Right lobe of liver (tissue), 6 donors: ENCODE data around the gene KCTD12. TPM values are rescaled to one million over a fixed set of nuclear protein-coding genes. Genes with fewer than 3 reads are reported as not detected.

Source experiments
- ATAC-seq, 4 donors: fragments of 200-7000 bp; cut with Tn5 transposase; one replicate each; pipeline ENCODE4 v1.9.1; 2020; ENCODE audit warnings: mild to moderate bottlenecking in 4 of 4, moderate library complexity in 4 of 4
- DNase-seq, 3 donors: peaks; one replicate each; pipeline ENCODE4 v3.0.0-alpha.2; 2020
- H3K27ac ChIP-seq, 3 donors: fragments of 200-600 bp; one replicate each; pipeline ENCODE4 v1.8.0; 2022
- H3K27me3 ChIP-seq, 2 donors: fragments of 200-600 bp; one replicate each; pipeline ENCODE4 v1.8.0; 2022
- H3K36me3 ChIP-seq, 4 donors: fragments of 200-600 bp; sonication (generic) in 1 of 4; one replicate each; pipeline versions ENCODE4 v1.5.1 to v1.8.0; 2017 to 2022; ENCODE audit warnings: control low read depth in 1 of 4
- H3K4me1 ChIP-seq, 4 donors: fragments of 200-600 bp; sonication (generic) in 1 of 4; one replicate each; pipeline versions ENCODE4 v1.5.1 to v1.8.0; 2017 to 2022; ENCODE audit warnings: control low read depth in 1 of 4
- H3K4me3 ChIP-seq, 3 donors: fragments of 200-600 bp; one replicate each; pipeline ENCODE4 v1.8.0; 2022
- H3K9me3 ChIP-seq, 4 donors: fragments of 200-600 bp; sonication (generic) in 1 of 4; one replicate each; pipeline versions ENCODE4 v1.5.1 to v1.8.0; 2017 to 2022; ENCODE audit warnings: control low read depth in 1 of 4
- POLR2A ChIP-seq: fragments of 450-650 bp; IDR thresholded peaks from one replicate; pipeline ENCODE4 v1.6.1; 2017; ENCODE audit warnings: antibody characterized with exemption, mild to moderate bottlenecking
- WGBS: methylation state at CpG from one replicate; pipeline ENCODE4 v1.1.6; 2018; ENCODE audit warnings: low coverage, low lambda C conversion rate; ENCODE audit not compliant: insufficient coverage; ENCODE audit errors: missing lambda C conversion rate; 5-methylcytosine and 5-hydroxymethylcytosine counted together
- intact Hi-C, 2 donors: fragments of 100-400 bp; cut with DNase I; formaldehyde crosslinking; loops; one replicate each; pipeline versions ENCODE4 v1.11.2 to v1.14.1; 2022
- total RNA-seq, 6 experiments: library from RNA; depleted of rRNA in 2 of 6; stranded (reverse); fragments of >200 nt in 2 of 6; fragmentation: NEBNext Ultra II Directional in 3 of 6; extraction: Animal tissue kit (Norgen Biotek cat#: 25700) in 3 of 6; gene quantifications; one replicate each; pipeline versions ENCODE4 v1.1.0 to v1.2.4, GENCODE V29; 2016 to 2023
- TF ChIP-seq, protein P1 (sequence below), 4 donors: fragments of 200-600 bp in 3 of 4; fragments of 450-650 bp in 1 of 4; IDR thresholded peaks; one replicate each; pipeline versions ENCODE4 v1.5.1 to v1.8.0; 2016 to 2022; ENCODE audit warnings: antibody characterized with exemption in 4 of 4, mild to moderate bottlenecking in 2 of 4
- donor health status: DM: no; HTN: yes; CAD: no.
- donor health status: DM: no; HTN: no; CAD: no.
- donor health status: DM: no; HTN: no; CAD: no.
- donor health status: DM: no; HTN: yes; CAD: no.
- donor health status: DM: no; HTN: yes; CAD: no.

The KCTD12 gene
- total RNA-seq, 6 experiments from 2014 or later = 3.5 to 10.9 (median 7.1) TPM

DNA sequence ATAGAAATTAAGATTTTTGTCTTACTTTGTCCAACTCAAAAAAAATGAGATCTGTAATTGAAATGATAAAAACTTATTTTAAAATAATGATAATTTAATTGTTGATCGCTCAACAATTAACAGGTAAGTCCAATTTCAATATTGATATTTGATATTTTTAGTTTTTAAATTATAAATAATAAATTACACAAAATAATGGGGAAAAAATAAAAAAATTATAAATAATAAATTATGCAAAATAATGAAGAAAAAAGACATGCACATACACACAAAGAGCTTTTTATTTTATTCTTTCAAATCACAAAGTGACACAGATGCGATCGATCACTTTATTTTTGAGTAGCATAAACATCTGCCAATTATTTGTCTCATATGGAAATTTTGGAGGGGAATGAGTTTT lies 40.8 kb downstream of the KCTD12 start:
- TF ChIP-seq, protein P1, sequence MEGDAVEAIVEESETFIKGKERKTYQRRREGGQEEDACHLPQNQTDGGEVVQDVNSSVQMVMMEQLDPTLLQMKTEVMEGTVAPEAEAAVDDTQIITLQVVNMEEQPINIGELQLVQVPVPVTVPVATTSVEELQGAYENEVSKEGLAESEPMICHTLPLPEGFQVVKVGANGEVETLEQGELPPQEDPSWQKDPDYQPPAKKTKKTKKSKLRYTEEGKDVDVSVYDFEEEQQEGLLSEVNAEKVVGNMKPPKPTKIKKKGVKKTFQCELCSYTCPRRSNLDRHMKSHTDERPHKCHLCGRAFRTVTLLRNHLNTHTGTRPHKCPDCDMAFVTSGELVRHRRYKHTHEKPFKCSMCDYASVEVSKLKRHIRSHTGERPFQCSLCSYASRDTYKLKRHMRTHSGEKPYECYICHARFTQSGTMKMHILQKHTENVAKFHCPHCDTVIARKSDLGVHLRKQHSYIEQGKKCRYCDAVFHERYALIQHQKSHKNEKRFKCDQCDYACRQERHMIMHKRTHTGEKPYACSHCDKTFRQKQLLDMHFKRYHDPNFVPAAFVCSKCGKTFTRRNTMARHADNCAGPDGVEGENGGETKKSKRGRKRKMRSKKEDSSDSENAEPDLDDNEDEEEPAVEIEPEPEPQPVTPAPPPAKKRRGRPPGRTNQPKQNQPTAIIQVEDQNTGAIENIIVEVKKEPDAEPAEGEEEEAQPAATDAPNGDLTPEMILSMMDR (IDR thresholded peaks at IDR 0.05) = no peak
- TF ChIP-seq POLR2A = no peak
- Histone ChIP-seq H3K27ac (no peak overlapping the region), H3K9me3 (no peaks in the 10 kb centered on the region), H3K4me1 (no peaks in the 10 kb centered on the region), H3K27me3 (no peaks in the 10 kb centered on the region), H3K36me3 (no peaks in the 10 kb centered on the region), H3K4me3 (no peak overlapping the region)
- DNase-seq = no peak
- intact Hi-C loops = no loop called here
- no peak for ATAC-seq
- 82% methylated on average over 3 of the region's 3 CpGs for WGBS

DNA sequence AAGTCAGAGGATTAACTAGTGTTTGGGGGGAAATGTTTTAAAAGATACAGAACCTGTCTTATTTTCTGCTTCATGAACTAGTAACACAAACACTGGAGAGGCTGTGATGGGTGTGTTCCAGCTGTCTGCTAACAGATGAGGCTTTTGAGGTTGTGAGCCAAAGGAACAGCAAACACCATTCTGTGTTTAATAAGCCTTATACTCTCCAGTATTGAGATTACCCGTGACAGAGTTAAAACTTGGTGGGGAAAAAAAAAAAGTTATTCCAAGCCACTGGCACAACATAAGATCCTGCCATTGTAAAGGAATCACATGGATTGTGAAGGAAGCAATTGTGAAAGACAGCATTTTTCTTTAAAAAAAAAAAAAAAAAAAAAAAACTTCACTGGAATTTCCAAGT lies 48.4 kb downstream of the KCTD12 start:
- H3K27ac ChIP-seq = no peak overlapping the region
- no peaks in the 10 kb centered on the region for H3K9me3 ChIP-seq
- WGBS = 21% methylated on average over 1 of the region's 1 CpG
- H3K4me3 ChIP-seq = no peak overlapping the region
- ATAC-seq (no peak), DNase-seq (no peak)
- TF ChIP-seq, protein P1 (IDR thresholded peaks at IDR 0.05) = no peak
- TF ChIP-seq POLR2A = no peak
- intact Hi-C loops = no loop called here
- no peaks in the 10 kb centered on the region for H3K4me1 ChIP-seq
- no peaks in the 10 kb centered on the region for H3K36me3 ChIP-seq
- H3K27me3 ChIP-seq = no peaks in the 10 kb centered on the region

DNA sequence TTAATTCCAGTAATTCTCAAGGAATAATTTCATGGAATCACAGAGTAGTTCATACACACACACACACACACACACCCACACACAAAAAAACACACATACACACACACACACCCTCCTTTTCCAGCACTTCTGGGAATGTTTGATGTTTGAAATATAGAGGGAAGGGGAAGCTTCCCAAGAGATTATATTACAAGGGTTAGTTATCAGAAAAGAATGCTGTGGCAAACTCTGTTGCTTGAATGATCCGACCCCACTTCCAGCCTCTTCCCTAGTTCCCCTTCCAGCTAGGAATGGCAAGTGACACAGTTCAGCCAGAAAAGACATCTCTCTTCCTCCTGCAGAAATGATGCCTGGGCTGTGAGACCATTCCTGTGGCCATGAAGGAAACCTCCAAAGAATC lies 49.9 kb downstream of the KCTD12 start:
- Histone ChIP-seq H3K9me3 (no peaks in the 10 kb centered on the region), H3K4me3 (no peak overlapping the region), H3K36me3 (no peaks in the 10 kb centered on the region), H3K4me1 (no peaks in the 10 kb centered on the region), H3K27me3 (no peaks in the 10 kb centered on the region), H3K27ac (no peak overlapping the region)
- no peak for DNase-seq
- no peak for TF ChIP-seq POLR2A
- TF ChIP-seq, protein P1 (IDR thresholded peaks at IDR 0.05) = no peak
- 25% methylated on average over 1 of the region's 1 CpG for WGBS
- no peak for ATAC-seq
- intact Hi-C loops = no loop called here

DNA sequence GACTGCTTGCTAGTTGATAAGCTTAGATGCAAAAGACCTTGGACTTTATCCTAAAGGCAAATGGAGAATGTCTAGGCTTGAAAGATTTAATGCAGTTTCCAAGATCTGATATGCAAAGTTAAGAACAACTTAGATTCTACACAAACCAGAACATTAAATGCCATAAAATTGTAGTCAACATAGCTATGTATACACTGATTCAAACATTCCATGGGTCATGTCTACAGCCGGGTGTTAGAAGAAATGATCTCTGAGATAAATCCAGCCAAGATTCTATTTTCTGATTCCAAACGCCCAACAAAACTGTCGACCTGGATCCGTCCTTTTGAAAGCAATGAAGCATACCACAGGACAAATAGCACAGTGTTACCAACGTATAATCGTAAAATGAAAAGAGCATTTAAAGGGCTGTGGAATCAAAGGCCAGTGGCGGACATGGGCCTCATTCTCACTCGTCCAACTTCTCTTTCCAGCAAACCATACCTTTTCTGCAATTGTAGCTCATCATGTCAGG lies 52.7 kb downstream of the KCTD12 start:
- intact Hi-C loops = no loop called here
- Histone ChIP-seq H3K4me3 (no peak overlapping the region), H3K9me3 (no peaks in the 10 kb centered on the region), H3K27ac (no peak overlapping the region), H3K4me1 (no peaks in the 10 kb centered on the region), H3K36me3 (no peaks in the 10 kb centered on the region), H3K27me3 (no peaks in the 10 kb centered on the region)
- ATAC-seq (no peak), DNase-seq (no peak)
- TF ChIP-seq, protein P1 (IDR thresholded peaks at IDR 0.05) = no peak
- no peak for TF ChIP-seq POLR2A
- 71% methylated on average over 6 of the region's 8 CpGs for WGBS
